Adipocyte (in vitro differentiated cells): ENCODE measurements around the gene BMP5.

Experiments
- DNase-seq: peaks from one replicate; pipeline ENCODE4 v3.0.0-alpha.2; 2015; ENCODE audit warnings: low read depth
- H3K27me3 ChIP-seq: replicated peaks from 2 replicates; pipeline ENCODE4 v1.7.0; 2013; ENCODE audit warnings: mild to moderate bottlenecking, low read length, moderate library complexity; ENCODE audit not compliant: control insufficient read depth, insufficient read depth
- H3K36me3 ChIP-seq: 2 replicates; pipeline ENCODE4 v1.7.0; 2013; ENCODE audit warnings: low read length, mild to moderate bottlenecking, moderate library complexity; ENCODE audit not compliant: control insufficient read depth, insufficient read depth, severe bottlenecking
- H3K4me1 ChIP-seq: 2 replicates; pipeline ENCODE4 v1.7.0; 2013; ENCODE audit warnings: mild to moderate bottlenecking, low read length, moderate library complexity; ENCODE audit not compliant: control insufficient read depth, insufficient read depth
- H3K4me3 ChIP-seq: 2 replicates; pipeline ENCODE4 v1.7.0; 2013; ENCODE audit warnings: mild to moderate bottlenecking, low read length, moderate library complexity
- H3K9ac ChIP-seq: 2 replicates; pipeline ENCODE4 v1.7.0; 2013; ENCODE audit warnings: mild to moderate bottlenecking, low read length, moderate library complexity
- H3K9me3 ChIP-seq: 2 replicates; pipeline ENCODE4 v1.7.0; 2013; ENCODE audit warnings: mild to moderate bottlenecking, low read length, moderate library complexity; ENCODE audit not compliant: control insufficient read depth

Gene BMP5

GRCh38 chr6:55794136-55794812, 81.1 kb downstream of the BMP5 start:
- Histone ChIP-seq H3K4me3 (no peak overlapping the region), H3K4me1 (peaks cover 6% of the 10 kb centered on the region), H3K36me3 (no peaks in the 10 kb centered on the region), H3K9ac (no peak overlapping the region), H3K27me3 (no peaks in the 10 kb centered on the region), H3K9me3 (no peaks in the 10 kb centered on the region)
- peak; percentile 64 for DNase-seq

GRCh38 chr6:55785273-55785672, 90.1 kb downstream of the BMP5 start:
- no peaks in the 10 kb centered on the region for H3K36me3 ChIP-seq
- no peaks in the 10 kb centered on the region for H3K9me3 ChIP-seq
- no peaks in the 10 kb centered on the region for H3K27me3 ChIP-seq
- peaks cover 4% of the 10 kb centered on the region for H3K4me1 ChIP-seq
- H3K4me3 ChIP-seq, result no peak overlapping the region
- DNase-seq, result no peak
- no peak overlapping the region for H3K9ac ChIP-seq

GRCh38 chr6:55782275-55782674, 93.1 kb downstream of the BMP5 start:
- H3K9ac ChIP-seq, result no peak overlapping the region
- no peak for DNase-seq
- no peaks in the 10 kb centered on the region for H3K36me3 ChIP-seq
- no peaks in the 10 kb centered on the region for H3K27me3 ChIP-seq
- H3K4me3 ChIP-seq, result no peak overlapping the region
- H3K4me1 ChIP-seq, result peaks cover 6% of the 10 kb centered on the region
- H3K9me3 ChIP-seq, result no peaks in the 10 kb centered on the region

GRCh38 chr6:55778705-55779104, 96.7 kb downstream of the BMP5 start:
- no peaks in the 10 kb centered on the region for H3K27me3 ChIP-seq
- no peak overlapping the region for H3K9ac ChIP-seq
- H3K4me1 ChIP-seq, result peaks cover 3% of the 10 kb centered on the region
- H3K4me3 ChIP-seq, result no peak overlapping the region
- no peaks in the 10 kb centered on the region for H3K36me3 ChIP-seq
- DNase-seq, result no peak
- no peaks in the 10 kb centered on the region for H3K9me3 ChIP-seq

GRCh38 chr6:55777469-55777868, 97.9 kb downstream of the BMP5 start:
- Histone ChIP-seq H3K9ac (no peak overlapping the region), H3K4me1 (peaks cover 3% of the 10 kb centered on the region), H3K9me3 (no peaks in the 10 kb centered on the region), H3K4me3 (no peak overlapping the region), H3K36me3 (no peaks in the 10 kb centered on the region), H3K27me3 (no peaks in the 10 kb centered on the region)
- DNase-seq, result peak; percentile 43

- Histone ChIP-seq H3K4me3 (no peak overlapping the region), H3K36me3 (no peaks in the 10 kb centered on the region), H3K9ac (no peak overlapping the region), H3K4me1 (peaks cover 3% of the 10 kb centered on the region), H3K9me3 (no peaks in the 10 kb centered on the region), H3K27me3 (no peaks in the 10 kb centered on the region)
- no peak for DNase-seq
These were observed 99.3 kb downstream of the BMP5 start for GRCh38 chr6:55776113-55776512.

- Histone ChIP-seq H3K27me3 (no peaks in the 10 kb centered on the region), H3K4me1 (peaks cover 3% of the 10 kb centered on the region), H3K9me3 (no peaks in the 10 kb centered on the region), H3K4me3 (no peak overlapping the region), H3K9ac (no peak overlapping the region), H3K36me3 (no peaks in the 10 kb centered on the region)
- DNase-seq, result no peak
These were observed 100.4 kb downstream of the BMP5 start for GRCh38 chr6:55775029-55775318.

- Histone ChIP-seq H3K4me1 (peaks cover 3% of the 10 kb centered on the region), H3K27me3 (no peaks in the 10 kb centered on the region), H3K9me3 (no peaks in the 10 kb centered on the region), H3K36me3 (no peaks in the 10 kb centered on the region), H3K9ac (no peak overlapping the region), H3K4me3 (no peak overlapping the region)
- no peak for DNase-seq
These were observed 100.9 kb downstream of the BMP5 start for GRCh38 chr6:55774286-55775028.

GRCh38 chr6:55773620-55774216, 101.7 kb downstream of the BMP5 start:
- H3K4me3 ChIP-seq, result no peak overlapping the region
- no peak overlapping the region for H3K9ac ChIP-seq
- DNase-seq, result no peak
- no peaks in the 10 kb centered on the region for H3K27me3 ChIP-seq
- H3K4me1 ChIP-seq, result peaks cover 3% of the 10 kb centered on the region
- no peaks in the 10 kb centered on the region for H3K36me3 ChIP-seq
- no peaks in the 10 kb centered on the region for H3K9me3 ChIP-seq

- Histone ChIP-seq H3K4me1 (peaks cover 3% of the 10 kb centered on the region), H3K4me3 (no peak overlapping the region), H3K36me3 (no peaks in the 10 kb centered on the region), H3K9me3 (no peaks in the 10 kb centered on the region), H3K27me3 (no peaks in the 10 kb centered on the region), H3K9ac (no peak overlapping the region)
- no peak for DNase-seq
These were observed 102.7 kb downstream of the BMP5 start for GRCh38 chr6:55772730-55773129.

- Histone ChIP-seq H3K27me3 (no peaks in the 10 kb centered on the region), H3K4me1 (peaks cover 50% of the 10 kb centered on the region), H3K4me3 (no peak overlapping the region), H3K9ac (peak overlapping the region; percentile 62), H3K36me3 (no peaks in the 10 kb centered on the region), H3K9me3 (no peaks in the 10 kb centered on the region)
- peak; percentile 17 for DNase-seq
These were observed 115.9 kb downstream of the BMP5 start for GRCh38 chr6:55759536-55759935.
